GF-D8 (cell line): ENCODE measurements around the gene SPESP1.

Source experiments
- DNase-seq: peaks from one replicate; lab custom pipeline; 2025; lab: John Stamatoyannopoulos, UW

SPESP1 gene

GRCh38 chr15:68991723-68992122 lies 61.4 kb downstream of the SPESP1 start:
- DNase-seq: no peak

GRCh38 chr15:68992696-68993095 lies 62.4 kb downstream of the SPESP1 start:
- no peak for DNase-seq

GRCh38 chr15:68993276-68993675 lies 63.0 kb downstream of the SPESP1 start:
- DNase-seq: no peak

GRCh38 chr15:68994149-68994548 lies 63.8 kb downstream of the SPESP1 start:
- DNase-seq: no peak

GRCh38 chr15:68994981-68995761 lies 64.8 kb downstream of the SPESP1 start:
- no peak for DNase-seq
